Parathyroid adenoma (tissue), 2 donors: ENCODE data around the gene CCER1.

Source experiments
- H2AFZ ChIP-seq: fragments of 300-600 bp; sonication (generic); one replicate; pipeline ENCODE4 v1.7.0; 2017; ENCODE audit warnings: antibody characterized with exemption, mild to moderate bottlenecking
- H3K27ac ChIP-seq: fragments of 300-600 bp; sonication (generic); one replicate; pipeline ENCODE4 v1.7.0; 2017
- H3K27me3 ChIP-seq: fragments of 300-600 bp; sonication (generic); one replicate; pipeline ENCODE4 v1.7.0; 2017; ENCODE audit warnings: low read length; ENCODE audit not compliant: control insufficient read depth, insufficient read depth
- H3K36me3 ChIP-seq: fragments of 300-600 bp; sonication (generic); one replicate; pipeline ENCODE4 v1.7.0; 2017; ENCODE audit warnings: low read length; ENCODE audit not compliant: control insufficient read depth, insufficient read depth
- H3K4me1 ChIP-seq: fragments of 300-600 bp; sonication (generic); one replicate; pipeline ENCODE4 v1.7.0; 2017; ENCODE audit warnings: control low read depth
- H3K4me2 ChIP-seq: fragments of 300-600 bp; sonication (generic); one replicate; pipeline ENCODE4 v1.7.0; 2017; ENCODE audit warnings: low read length
- H3K4me3 ChIP-seq: fragments of 300-600 bp; sonication (generic); one replicate; pipeline ENCODE4 v1.7.0; 2017; ENCODE audit warnings: low read depth, low read length
- H3K79me2 ChIP-seq: fragments of 300-600 bp; sonication (generic); one replicate; pipeline ENCODE4 v1.7.0; 2017; ENCODE audit warnings: control low read depth
- H3K9ac ChIP-seq: fragments of 300-600 bp; sonication (generic); one replicate; pipeline ENCODE4 v1.7.0; 2017; ENCODE audit warnings: mild to moderate bottlenecking
- H3K9me3 ChIP-seq: fragments of 300-600 bp; sonication (generic); one replicate; pipeline ENCODE4 v1.7.0; 2017; ENCODE audit warnings: low read length; ENCODE audit not compliant: control insufficient read depth
- CTCF ChIP-seq: fragments of 300-600 bp; sonication (generic); IDR thresholded peaks from one replicate; pipeline ENCODE4 v1.7.0; 2017; ENCODE audit warnings: antibody characterized with exemption, mild to moderate bottlenecking
- donor health status: primary hyperparathyroidism.

CCER1 gene

GRCh38 chr12:90979951-90980350 is 25.0 kb upstream of the CCER1 start:
- H3K9me3 ChIP-seq: no peaks in the 10 kb centered on the region
- H3K27me3 ChIP-seq: no peaks in the 10 kb centered on the region
- H3K79me2 ChIP-seq: no peaks in the 10 kb centered on the region
- H3K4me1 ChIP-seq: no peaks in the 10 kb centered on the region
- H3K4me2 ChIP-seq: no peak overlapping the region
- H2AFZ ChIP-seq: peak overlapping the region; percentile 44
- H3K36me3 ChIP-seq: no peaks in the 10 kb centered on the region
- H3K4me3 ChIP-seq: no peak overlapping the region
- H3K9ac ChIP-seq: no peak overlapping the region
- no peak overlapping the region for H3K27ac ChIP-seq
- no peak for TF ChIP-seq CTCF

- Histone ChIP-seq H3K4me2 (no peak overlapping the region), H3K9ac (no peak overlapping the region), H3K27ac (no peak overlapping the region), H3K4me3 (no peak overlapping the region), H3K4me1 (no peaks in the 10 kb centered on the region), H3K9me3 (no peaks in the 10 kb centered on the region), H2AFZ (no peak overlapping the region), H3K79me2 (no peaks in the 10 kb centered on the region), H3K36me3 (no peaks in the 10 kb centered on the region), H3K27me3 (no peaks in the 10 kb centered on the region)
- no peak for TF ChIP-seq CTCF
Measured at GRCh38 chr12:90979019-90979418, 24.0 kb upstream of the CCER1 start.

- Histone ChIP-seq H3K4me1 (no peaks in the 10 kb centered on the region), H3K4me3 (no peak overlapping the region), H3K36me3 (no peaks in the 10 kb centered on the region), H3K79me2 (no peaks in the 10 kb centered on the region), H3K27ac (no peak overlapping the region), H3K9me3 (no peaks in the 10 kb centered on the region), H3K27me3 (no peaks in the 10 kb centered on the region), H3K9ac (no peak overlapping the region), H2AFZ (no peak overlapping the region), H3K4me2 (no peak overlapping the region)
- TF ChIP-seq CTCF: peak; percentile 71
Measured at GRCh38 chr12:90978117-90978770, 23.3 kb upstream of the CCER1 start.

GRCh38 chr12:90977224-90977623 is 22.2 kb upstream of the CCER1 start:
- Histone ChIP-seq H3K9ac (no peak overlapping the region), H3K4me2 (no peak overlapping the region), H3K27ac (no peak overlapping the region), H3K79me2 (no peaks in the 10 kb centered on the region), H2AFZ (no peak overlapping the region), H3K9me3 (no peaks in the 10 kb centered on the region), H3K27me3 (no peaks in the 10 kb centered on the region), H3K36me3 (no peaks in the 10 kb centered on the region), H3K4me3 (no peak overlapping the region), H3K4me1 (no peaks in the 10 kb centered on the region)
- TF ChIP-seq CTCF: no peak

- Histone ChIP-seq H3K4me2 (no peak overlapping the region), H3K9ac (no peak overlapping the region), H2AFZ (no peak overlapping the region), H3K79me2 (no peaks in the 10 kb centered on the region), H3K4me3 (no peak overlapping the region), H3K27ac (no peak overlapping the region), H3K4me1 (no peaks in the 10 kb centered on the region), H3K9me3 (no peaks in the 10 kb centered on the region), H3K36me3 (no peaks in the 10 kb centered on the region), H3K27me3 (no peaks in the 10 kb centered on the region)
- no peak for TF ChIP-seq CTCF
Measured at GRCh38 chr12:90974286-90974685, 19.3 kb upstream of the CCER1 start.
